H1 (cell line): Measurements from ENCODE around the gene SMC3. TPM values are rescaled to one million over a fixed set of nuclear protein-coding genes. Genes with fewer than 3 reads are reported as not detected.

Experiments
- CTCF ChIA-PET: fragments of 300-600 bp; sonication (Branson Sonifier 250); formaldehyde crosslinking; loops from one replicate; lab custom pipeline; 2021; ENCODE audit not compliant: partially characterized antibody; lab: Charles Lee
- POLR2A ChIA-PET: fragments of 300-600 bp; sonication (Branson Sonifier 250); formaldehyde crosslinking; loops from one replicate; lab custom pipeline; 2021; ENCODE audit warnings: inconsistent platforms; ENCODE audit not compliant: partially characterized antibody; lab: Charles Lee
- DNase-seq, 2 experiments: peaks; one replicate each; pipeline versions ENCODE4 v3.0.0 to v3.0.0-alpha.2; 2010 to 2022; ENCODE audit warnings: low spot score in 2 of 2, low read depth in 1 of 2, mixed read lengths in 1 of 2
- FAIRE-seq: peaks from 2 replicates; lab custom pipeline; 2011; peaks lifted over from hg19 to GRCh38; lab: Jason Lieb, UNC
- H2AFZ ChIP-seq: 2 replicates; pipeline ENCODE4 v1.8.1; 2012; ENCODE audit warnings: low read length, inconsistent platforms
- H2AK5ac ChIP-seq: 2 replicates; pipeline ENCODE4 v1.6.1; 2013; ENCODE audit warnings: low read depth, low read length
- H2BK120ac ChIP-seq: replicated peaks from 2 replicates; pipeline ENCODE3; 2013; ENCODE audit warnings: low read depth, low read length, inconsistent platforms
- H2BK12ac ChIP-seq: 2 replicates; pipeline ENCODE4 v1.6.1; 2013; ENCODE audit warnings: low read depth, low read length
- H2BK15ac ChIP-seq: 2 replicates; pipeline ENCODE4 v1.6.1; 2013; ENCODE audit warnings: low read length
- H2BK20ac ChIP-seq: 2 replicates; pipeline ENCODE4 v1.6.1; 2013; ENCODE audit warnings: low read length
- H2BK5ac ChIP-seq: 2 replicates; pipeline ENCODE4 v1.6.1; 2013; ENCODE audit warnings: low read depth, low read length
- H3K14ac ChIP-seq: 2 replicates; pipeline ENCODE4 v1.6.1; 2013; ENCODE audit warnings: inconsistent platforms; ENCODE audit not compliant: insufficient read length
- H3K18ac ChIP-seq: 2 replicates; pipeline ENCODE4 v1.6.1; 2013; ENCODE audit warnings: low read length; ENCODE audit errors: extremely low read depth
- H3K23ac ChIP-seq: 2 replicates; pipeline ENCODE4 v1.6.1; 2013; ENCODE audit warnings: inconsistent platforms; ENCODE audit not compliant: insufficient read length
- H3K23me2 ChIP-seq: 2 replicates; pipeline ENCODE4 v1.6.1; 2013; ENCODE audit warnings: low read depth, low read length
- H3K27ac ChIP-seq: 2 replicates; pipeline ENCODE4 v1.6.1; 2011; ENCODE audit warnings: low read depth, low read length, inconsistent platforms
- H3K27me3 ChIP-seq, 4 experiments: replicated peaks in 1 of 4; 1 replicate in 1 of 4; 2 replicates in 3 of 4; pipeline versions ENCODE4 v1.6.1 to v1.8.1; 2011 to 2013; ENCODE audit warnings: low read length in 3 of 4, mild to moderate bottlenecking in 3 of 4, inconsistent platforms in 2 of 4, mixed read lengths in 2 of 4, moderate library complexity in 1 of 4; ENCODE audit not compliant: control insufficient read depth in 3 of 4, insufficient read depth in 3 of 4; ENCODE audit errors: extremely low read depth in 1 of 4
- H3K36me3 ChIP-seq, 4 experiments: 2 replicates each; pipeline versions ENCODE4 v1.6.1 to v1.8.1; 2011 to 2013; ENCODE audit warnings: mild to moderate bottlenecking in 4 of 4, low read length in 3 of 4, moderate library complexity in 2 of 4, control low read depth in 1 of 4, inconsistent platforms in 1 of 4; ENCODE audit not compliant: insufficient read depth in 4 of 4, control insufficient read depth in 2 of 4
- H3K4ac ChIP-seq: replicated peaks from 2 replicates; pipeline ENCODE3; 2013; ENCODE audit warnings: low read length, low read depth, mixed read lengths, inconsistent platforms; ENCODE audit not compliant: insufficient read length
- H3K4me1 ChIP-seq, 4 experiments: replicated peaks in 1 of 4; 1 replicate in 1 of 4; 2 replicates in 3 of 4; pipeline versions ENCODE4 v1.6.1 to v1.8.1; 2011 to 2013; ENCODE audit warnings: low read length in 3 of 4, inconsistent platforms in 2 of 4, mixed read lengths in 1 of 4; ENCODE audit not compliant: insufficient read depth in 4 of 4, control insufficient read depth in 3 of 4
- H3K4me2 ChIP-seq, 2 experiments: 2 replicates each; pipeline versions ENCODE4 v1.6.1 to v1.8.1; 2011 to 2013; ENCODE audit warnings: low read depth in 2 of 2, low read length in 2 of 2, control low read depth in 1 of 2, inconsistent platforms in 1 of 2, mild to moderate bottlenecking in 1 of 2; ENCODE audit not compliant: insufficient read depth in 1 of 2
- H3K4me3 ChIP-seq, 4 experiments: fragments of 200-600, 300-600 bp in 1 of 4; sonication (generic), shearing (Covaris generic), sonication (Bioruptor Twin) in 1 of 4; 2 replicates each; pipeline versions ENCODE4 v1.5.1 to v1.8.1; 2011 to 2016; ENCODE audit warnings: low read length in 4 of 4, low read depth in 3 of 4, control low read depth in 2 of 4, inconsistent platforms in 2 of 4, mild to moderate bottlenecking in 2 of 4, mixed read lengths in 1 of 4, moderate library complexity in 1 of 4; ENCODE audit not compliant: insufficient read depth in 2 of 4; ENCODE audit errors: extremely low read depth in 1 of 4
- H3K56ac ChIP-seq: replicated peaks from 2 replicates; pipeline ENCODE3; 2013; ENCODE audit warnings: low read depth, mild to moderate bottlenecking, mixed read lengths, low read length, inconsistent platforms; ENCODE audit not compliant: insufficient read length
- H3K79me1 ChIP-seq: 2 replicates; pipeline ENCODE4 v1.6.1; 2013; ENCODE audit warnings: low read depth, low read length, control low read depth
- H3K79me2 ChIP-seq, 2 experiments: 2 replicates each; pipeline versions ENCODE4 v1.6.1 to v1.8.1; 2012 to 2013; ENCODE audit warnings: low read length in 2 of 2, mild to moderate bottlenecking in 2 of 2, inconsistent platforms in 1 of 2; ENCODE audit not compliant: insufficient read depth in 2 of 2, control insufficient read depth in 1 of 2
- H3K9ac ChIP-seq, 4 experiments: replicated peaks in 1 of 4; 1 replicate in 1 of 4; 2 replicates in 3 of 4; pipeline versions ENCODE4 v1.6.1 to v1.8.1; 2011 to 2013; ENCODE audit warnings: low read depth in 3 of 4, low read length in 3 of 4, control low read depth in 2 of 4, mild to moderate bottlenecking in 2 of 4, moderate library complexity in 2 of 4, inconsistent platforms in 1 of 4; ENCODE audit errors: extremely low read depth in 1 of 4
- H3K9me3 ChIP-seq, 2 experiments: 2 replicates each; pipeline versions ENCODE4 v1.6.1 to v1.8.1; 2012 to 2013; ENCODE audit warnings: mild to moderate bottlenecking in 2 of 2, moderate library complexity in 2 of 2, control low read depth in 1 of 2, inconsistent platforms in 1 of 2, low read depth in 1 of 2, low read length in 1 of 2, mixed read lengths in 1 of 2; ENCODE audit not compliant: insufficient read depth in 2 of 2
- H4K20me1 ChIP-seq, 2 experiments: replicated peaks in 1 of 2; 2 replicates each; pipeline versions ENCODE3 to v1.8.1; 2011 to 2013; ENCODE audit warnings: inconsistent platforms in 2 of 2, low read length in 2 of 2, mild to moderate bottlenecking in 1 of 2; ENCODE audit not compliant: insufficient read depth in 2 of 2, control insufficient read depth in 1 of 2
- H4K5ac ChIP-seq: 2 replicates; pipeline ENCODE4 v1.6.1; 2013; ENCODE audit warnings: low read length, low read depth, mixed read lengths, inconsistent platforms; ENCODE audit not compliant: insufficient read length
- H4K8ac ChIP-seq: 2 replicates; pipeline ENCODE4 v1.8.0; 2013; ENCODE audit warnings: mild to moderate bottlenecking, moderate library complexity, low read length, inconsistent platforms; ENCODE audit not compliant: insufficient read depth; ENCODE audit errors: extremely low read depth
- H4K91ac ChIP-seq: replicated peaks from 2 replicates; pipeline ENCODE3; 2013; ENCODE audit warnings: low read length, mixed read lengths, inconsistent platforms; ENCODE audit not compliant: insufficient read length
- NANOG ChIP-seq: IDR thresholded peaks from 2 replicates; pipeline ENCODE4 v1.6.1; 2011; ENCODE audit warnings: low read length, low read depth, mild to moderate bottlenecking, inconsistent platforms; ENCODE audit not compliant: insufficient read depth, poor library complexity, severe bottlenecking
- WGBS, 2 experiments: shearing (Covaris generic) in 1 of 2; methylation state at CpG; one replicate each; pipeline versions ENCODE4 v1.1.6 to v1.1.7; 2013 to 2015; ENCODE audit warnings: low lambda C conversion rate in 2 of 2, mixed read lengths in 2 of 2, inconsistent platforms in 1 of 2, low coverage in 1 of 2, missing lambda C conversion rate in 1 of 2; ENCODE audit not compliant: insufficient replicate concordance in 2 of 2, insufficient coverage in 1 of 2, insufficient read length in 1 of 2; ENCODE audit errors: extremely low coverage in 1 of 2, missing lambda C conversion rate in 1 of 2; 5-methylcytosine and 5-hydroxymethylcytosine counted together
- polyA plus RNA-seq, 7 experiments: library from polyadenylated mRNA; depleted of rRNA in 3 of 7; stranded (reverse) in 5 of 7; unstranded in 2 of 7; fragments of >200 nt in 5 of 7; fragments of 200-250 nt in 2 of 7; gene quantifications; 1 replicate in 5 of 7; 2 replicates in 1 of 7; 4 replicates in 1 of 7; pipeline versions ENCODE4 v1.2.1 to v1.2.3, GENCODE V29; 2011 to 2013; ENCODE audit warnings: missing spikeins in 2 of 7, mixed read lengths in 2 of 7
- total RNA-seq: library from RNA; stranded (reverse); fragmentation: NEBNext Ultra II Directional; extraction: Animal tissue kit (Norgen Biotek cat#: 25700); gene quantifications from 2 replicates; pipeline ENCODE4 v1.2.1, GENCODE V29; 2021

Gene SMC3
- total and polyA plus RNA-seq, 2 of the 8 experiments (the other 6 are each of a cell fraction or from before 2014, with no cell fraction given), result 12.7 to 93.4 TPM

GRCh38 chr10:110584006-110584405 lies 16.5 kb downstream of the SMC3 start:
- no peak overlapping the region for H2BK20ac ChIP-seq
- H3K9me3 ChIP-seq, result no peaks in the 10 kb centered on the region
- H3K4me3 ChIP-seq, result no peak overlapping the region
- no peaks in the 10 kb centered on the region for H3K27me3 ChIP-seq
- peaks cover 21 to 93% (median 58%) of the 10 kb centered on the region in 4 experiments for H3K36me3 ChIP-seq
- H3K18ac ChIP-seq, result no peak overlapping the region
- no peak overlapping the region for H3K27ac ChIP-seq
- H3K4me1 ChIP-seq, result no peaks in the 10 kb centered on the region
- WGBS, 2 experiments, result 93% methylated on average over 3 of the region's 3 CpGs; no CpG with 5 or more reads in 1 of the 2 experiments
- no peak overlapping the region for H3K4ac ChIP-seq
- no peak overlapping the region for H3K14ac ChIP-seq
- H2BK12ac ChIP-seq, result no peak overlapping the region
- no peak overlapping the region for H2AFZ ChIP-seq
- CTCF ChIA-PET, result interaction anchor here (1.2 to 3.4 kb wide), 3 partner anchors 9 to 27 kb away, joined by 3 to 25 read pairs (median 9); no protein-coding TSS in a partner anchor
- no peaks in the 10 kb centered on the region for H3K79me1 ChIP-seq
- H3K4me2 ChIP-seq, result no peak overlapping the region
- H3K9ac ChIP-seq, result no peak overlapping the region
- no peak overlapping the region for H4K5ac ChIP-seq
- no peak overlapping the region for H2AK5ac ChIP-seq
- no peak for DNase-seq
- H2BK5ac ChIP-seq, result no peak overlapping the region
- no peak overlapping the region for H4K91ac ChIP-seq
- no peaks in the 10 kb centered on the region for H3K23me2 ChIP-seq
- H4K20me1 ChIP-seq, result no peaks in the 10 kb centered on the region
- H2BK120ac ChIP-seq, result no peak overlapping the region
- H2BK15ac ChIP-seq, result no peak overlapping the region
- no peak for FAIRE-seq
- no peaks in the 10 kb centered on the region for H3K79me2 ChIP-seq
- H4K8ac ChIP-seq, result no peak overlapping the region
- POLR2A ChIA-PET, result interaction anchor here (0.7 to 1.6 kb wide), 4 partner anchors 12 to 16 kb away, joined by 3 to 4 read pairs (median 3); no protein-coding TSS in a partner anchor
- no peak overlapping the region for H3K56ac ChIP-seq
- no peak overlapping the region for H3K23ac ChIP-seq
- TF ChIP-seq NANOG, result no peak
